ENCODE data around the gene BDP1.
"Not testable (repeated sequence)": the region's sequence is repeated elsewhere in the genome, so short reads cannot be mapped to it uniquely, and the experiment has no call there.

The BDP1 gene

DNA sequence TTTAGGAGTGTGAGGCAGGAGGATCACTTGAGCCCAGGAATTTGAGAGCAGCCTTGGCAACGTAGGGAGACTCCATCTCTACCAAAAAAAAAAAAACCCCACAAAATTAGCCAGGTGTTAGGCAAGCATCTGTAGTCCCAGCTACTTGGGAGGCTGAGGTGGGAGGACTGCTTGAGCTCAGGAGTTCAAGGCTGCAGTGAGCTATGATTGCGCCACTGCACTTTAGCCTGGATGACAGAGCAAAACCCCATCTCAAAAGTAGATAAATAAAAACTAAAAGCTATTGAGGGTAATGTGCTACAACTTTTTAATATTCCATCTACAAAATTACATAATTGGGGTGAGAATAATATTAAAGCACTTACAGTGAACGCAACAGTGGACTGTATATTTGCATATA is 5.9 kb downstream of the BDP1 start:
- no peak for DNase-seq

DNA sequence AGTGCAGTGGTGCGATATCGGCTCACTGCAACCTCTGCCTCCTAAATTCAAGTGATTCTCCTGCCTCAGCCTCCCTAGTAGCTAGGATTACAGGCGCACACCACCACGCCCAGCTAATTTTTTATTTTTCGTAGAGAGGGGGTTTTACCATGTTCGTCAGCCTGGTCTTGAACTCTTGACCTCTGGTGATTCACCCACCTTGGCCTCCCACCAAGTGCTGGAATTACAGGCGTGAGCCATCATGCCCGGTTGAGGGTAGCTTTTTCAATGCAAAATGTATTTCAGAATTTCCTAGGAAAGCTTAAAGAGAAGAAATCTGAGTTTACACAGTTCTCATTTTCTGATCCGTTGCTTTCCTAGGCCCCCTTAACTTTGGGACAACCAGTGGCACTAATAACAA is 15.7 kb downstream of the BDP1 start:
- peak; percentile 4 for DNase-seq

DNA sequence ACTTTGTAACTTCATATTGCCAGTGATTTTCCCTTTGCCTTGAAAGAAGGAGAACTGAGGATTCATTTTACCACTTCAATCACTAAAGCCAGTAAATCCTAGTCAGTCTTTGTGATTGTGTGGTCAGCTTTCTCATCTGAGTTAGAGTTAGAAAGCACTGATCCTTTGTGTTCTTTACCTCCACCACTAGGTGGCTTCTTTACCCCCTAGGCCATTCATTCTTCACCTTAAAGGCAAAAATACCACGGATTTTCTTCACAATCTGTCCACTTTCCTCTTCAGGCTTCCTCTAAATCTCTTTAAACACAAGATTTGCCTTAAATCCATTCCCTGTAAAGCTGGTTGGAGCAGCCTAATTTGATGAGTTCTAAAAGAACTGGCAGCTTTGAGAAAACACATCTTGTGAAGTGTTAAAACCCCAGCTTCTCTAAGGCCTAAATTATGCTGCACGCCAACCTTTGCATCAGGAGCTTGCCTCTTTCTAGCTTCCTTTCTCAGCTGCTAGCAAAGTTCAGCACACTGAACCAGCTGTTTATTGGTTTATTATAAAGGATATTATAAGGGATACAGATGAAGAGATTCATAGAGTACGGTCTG is 20.4 kb downstream of the BDP1 start:
- no peak for DNase-seq

DNA sequence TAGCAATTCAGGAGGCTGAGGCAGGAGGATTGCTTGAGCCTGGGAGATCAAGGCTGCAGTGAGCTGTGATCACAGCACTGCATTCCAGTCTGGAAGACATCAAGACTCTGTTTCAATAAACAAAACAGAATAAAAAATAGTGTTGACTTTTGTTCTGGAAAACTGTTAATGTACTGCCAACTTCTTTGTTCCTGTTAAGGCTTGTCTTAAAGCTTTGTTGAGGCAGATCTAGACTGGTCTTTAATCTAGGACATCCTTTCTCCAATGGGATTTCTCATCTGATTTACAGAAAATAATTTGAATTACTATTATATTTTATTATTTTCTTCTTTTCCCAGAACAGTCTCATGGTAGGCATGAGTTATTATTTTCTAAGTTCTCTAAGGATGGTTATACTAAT is 26.0 kb downstream of the BDP1 start:
- no peak for DNase-seq

DNA sequence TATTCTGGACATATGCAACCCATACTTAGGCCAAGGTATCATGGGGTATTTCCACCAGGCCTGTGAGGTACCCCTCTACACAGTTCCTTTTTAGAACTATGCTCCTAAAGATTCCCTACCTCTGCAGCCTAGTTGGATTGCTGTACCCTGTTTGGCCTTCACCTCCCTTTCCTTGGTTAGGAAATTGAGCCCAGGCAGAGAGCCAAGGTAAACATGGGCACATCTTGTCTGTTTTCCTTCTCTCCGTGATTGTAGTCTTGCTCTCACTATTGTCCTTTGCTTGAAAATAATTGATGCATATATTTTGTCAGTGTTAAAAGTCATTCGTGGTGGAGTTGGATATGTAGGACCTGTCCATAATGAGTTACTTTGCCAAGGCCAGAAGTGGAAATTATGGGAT is 26.7 kb downstream of the BDP1 start:
- no peak for DNase-seq

DNA sequence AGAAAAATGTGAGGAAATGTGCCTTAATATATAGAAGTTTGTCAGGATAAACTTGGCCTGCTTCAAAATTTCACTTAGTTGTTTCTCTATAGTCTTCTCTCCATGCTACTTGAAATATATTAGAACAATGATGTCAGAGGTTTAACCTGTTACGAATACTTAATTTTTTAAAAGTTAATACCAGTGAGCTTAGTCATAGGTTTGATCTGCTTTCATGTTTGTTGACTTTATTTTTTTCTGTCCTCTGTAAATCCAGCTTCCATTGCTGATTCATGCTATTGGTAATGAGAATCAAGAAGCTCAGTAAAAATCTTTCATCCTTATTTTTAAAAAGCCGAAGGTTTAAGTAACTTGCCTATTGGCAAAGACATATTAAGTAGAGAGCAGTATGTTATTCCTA is 27.9 kb downstream of the BDP1 start:
- no peak for DNase-seq

DNA sequence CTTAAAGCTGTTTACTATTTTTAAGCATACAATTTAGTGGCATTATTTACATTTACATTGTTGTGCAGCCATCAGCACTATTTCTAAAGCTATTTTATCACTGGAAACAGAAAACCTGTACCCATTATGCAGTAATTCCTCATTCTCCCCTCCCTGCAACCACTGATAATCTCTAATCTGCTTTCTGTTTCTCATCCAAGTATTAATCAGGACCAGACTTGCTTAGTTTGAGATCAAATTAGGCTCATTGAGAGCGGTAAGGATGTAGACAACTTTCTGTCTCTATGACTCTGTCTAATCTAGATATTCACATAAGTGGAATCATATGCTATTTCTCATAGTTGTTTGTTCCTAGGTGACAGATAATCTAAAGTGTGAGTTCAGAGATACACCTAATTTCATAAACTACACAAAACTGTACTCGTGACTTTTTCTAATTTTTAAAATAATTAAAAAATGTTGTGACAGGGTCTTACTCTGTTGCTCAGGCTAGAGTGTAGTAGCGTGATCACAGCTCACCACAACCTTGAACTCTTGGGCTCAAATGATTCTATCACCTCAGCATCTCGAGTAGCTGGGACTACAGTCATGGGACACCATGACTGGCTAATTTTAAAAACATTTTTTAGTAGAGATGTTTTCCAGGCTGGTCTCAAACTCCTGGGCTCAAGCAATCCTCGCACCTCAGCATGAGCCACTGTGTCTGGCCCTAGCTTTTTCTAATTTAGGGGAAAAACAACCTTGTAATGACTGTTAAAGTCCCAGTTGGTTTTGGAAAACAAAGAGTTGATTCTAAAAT is 37.6 kb downstream of the BDP1 start:
- no peak for DNase-seq

DNA sequence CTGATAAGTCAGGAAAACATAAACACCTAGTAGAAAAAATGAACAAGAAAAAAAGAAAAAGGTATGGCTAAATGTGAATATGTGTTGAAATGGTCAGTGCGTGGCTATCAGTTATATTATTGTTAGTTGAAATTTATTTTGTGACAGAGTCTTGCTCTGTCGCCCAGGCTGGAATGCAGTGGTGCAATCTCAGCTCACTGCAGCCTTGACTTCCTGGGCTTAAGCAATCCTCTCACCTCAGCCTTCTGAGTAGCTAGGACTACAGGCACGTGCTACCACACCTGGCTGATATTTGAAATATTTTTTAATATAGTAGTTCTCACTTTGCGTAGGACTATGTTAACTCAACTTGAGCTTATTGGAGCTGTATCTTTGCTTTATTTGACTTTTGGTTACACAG is 38.8 kb downstream of the BDP1 start:
- not testable (repeated sequence) for DNase-seq

DNA sequence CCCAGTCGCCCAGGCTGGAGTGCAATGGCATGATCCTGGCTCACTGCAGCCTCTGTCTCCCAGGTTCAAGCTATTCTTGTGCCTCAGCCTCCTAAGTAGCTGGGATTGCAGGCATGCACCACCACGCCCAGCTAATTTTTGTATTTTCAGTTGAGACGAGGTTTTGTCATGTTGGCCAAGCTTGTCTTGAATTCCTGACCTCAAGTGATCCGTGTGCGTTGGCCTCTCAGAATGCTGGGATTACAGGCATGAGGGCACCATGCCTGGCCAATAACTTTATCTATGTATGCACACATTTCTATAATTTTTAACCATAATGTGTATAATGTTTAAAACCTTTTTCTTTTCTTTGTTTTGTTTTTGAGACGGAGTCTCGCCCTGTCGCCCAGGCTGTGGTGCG is 43.3 kb downstream of the BDP1 start:
- DNase-seq: not testable (repeated sequence)

DNA sequence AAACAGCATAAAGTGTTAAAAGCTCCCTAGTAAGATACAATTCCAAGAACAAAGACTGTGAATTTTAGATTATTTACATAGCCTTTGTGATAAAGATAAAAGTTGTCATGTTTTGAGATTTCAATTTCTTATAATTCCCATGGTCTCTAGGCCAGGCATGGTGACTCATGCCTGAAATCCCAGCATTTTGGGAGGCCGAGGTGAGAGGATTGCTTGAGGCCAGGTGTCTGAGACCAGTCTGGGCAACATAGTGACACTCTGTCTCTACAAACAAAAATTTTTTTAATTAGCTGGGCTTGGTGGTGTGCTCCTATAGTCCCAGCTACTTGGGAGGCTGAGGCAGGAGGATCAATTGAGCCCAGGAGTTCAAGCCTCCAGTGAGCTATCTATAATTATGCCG is 48.1 kb downstream of the BDP1 start:
- DNase-seq: no peak

DNA sequence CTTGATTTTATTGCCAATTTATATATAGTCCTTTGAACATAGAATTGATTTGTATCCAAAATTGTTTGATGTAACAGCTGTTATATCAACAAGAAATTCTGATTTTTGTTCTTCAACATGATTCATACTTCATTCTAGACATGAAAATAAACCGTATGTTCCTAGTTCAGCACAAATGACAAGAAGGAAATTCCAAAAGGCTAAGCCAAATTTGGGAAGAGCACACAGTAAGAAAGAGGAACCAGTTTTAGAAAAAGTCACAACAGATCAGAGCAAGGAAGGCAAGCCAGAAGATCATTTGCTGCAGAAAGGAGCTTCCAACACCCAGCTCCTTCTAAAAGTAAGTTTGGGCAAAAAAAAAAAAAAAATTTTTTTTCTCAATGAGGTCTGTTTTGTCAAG is 66.7 kb downstream of the BDP1 start:
- DNase-seq: no peak

DNA sequence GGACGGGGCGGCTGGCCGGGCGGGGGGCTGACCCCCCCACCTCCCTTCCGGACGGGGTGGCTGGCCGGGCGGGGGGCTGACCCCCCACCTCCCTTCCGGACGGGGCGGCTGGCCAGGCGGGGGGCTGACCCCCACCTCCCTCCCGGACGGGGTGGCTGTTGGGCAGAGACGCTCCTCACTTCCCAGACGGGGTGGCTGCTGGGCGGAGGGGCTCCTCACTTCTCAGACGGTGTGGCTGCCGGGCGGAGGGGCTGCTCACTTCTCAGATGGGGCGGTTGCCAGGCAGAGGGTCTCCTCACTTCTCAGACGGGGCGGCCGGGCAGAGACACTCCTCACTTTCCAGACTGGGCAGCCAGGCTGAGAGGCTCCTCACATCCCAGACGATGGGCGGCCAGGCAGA is 70.2 kb downstream of the BDP1 start:
- not testable (repeated sequence) for DNase-seq

DNA sequence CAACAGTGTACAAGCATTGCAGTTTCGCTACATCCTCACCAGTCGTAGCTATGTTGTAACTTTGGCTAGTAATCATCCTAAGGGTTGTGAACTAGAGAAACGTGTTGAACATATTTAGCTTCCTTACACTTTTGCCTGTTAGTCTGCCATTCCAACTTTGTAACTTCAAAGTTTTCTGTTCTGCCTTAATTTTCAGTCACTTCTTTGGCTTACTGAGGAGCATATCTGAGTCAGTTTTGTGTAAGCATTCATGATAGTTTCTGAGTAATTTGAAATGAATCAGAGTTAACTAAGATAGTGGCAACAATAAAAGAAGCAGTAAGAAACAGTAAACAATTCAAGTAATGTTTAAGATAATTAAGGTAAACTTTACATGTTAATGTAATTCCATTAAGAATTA is 72.8 kb downstream of the BDP1 start:
- no peak for DNase-seq

DNA sequence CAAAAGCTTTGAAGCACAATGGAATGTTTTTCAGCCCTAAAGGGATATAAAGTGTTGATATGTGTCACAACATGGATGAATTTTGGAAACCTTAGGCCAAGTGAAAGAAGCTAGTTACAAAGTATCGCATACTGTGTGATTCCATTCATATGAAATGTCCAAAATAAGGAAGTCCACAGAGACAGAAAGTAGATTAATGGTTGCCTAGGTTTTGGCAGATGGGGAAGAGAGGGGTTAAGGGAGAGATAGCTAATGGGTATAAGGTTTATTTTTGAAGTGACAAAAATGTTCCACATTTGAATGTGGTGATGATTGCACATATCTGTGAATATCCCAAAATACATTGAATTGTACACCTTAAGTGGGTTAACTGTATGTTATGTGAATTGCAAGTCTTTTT is 74.2 kb downstream of the BDP1 start:
- no peak for DNase-seq

DNA sequence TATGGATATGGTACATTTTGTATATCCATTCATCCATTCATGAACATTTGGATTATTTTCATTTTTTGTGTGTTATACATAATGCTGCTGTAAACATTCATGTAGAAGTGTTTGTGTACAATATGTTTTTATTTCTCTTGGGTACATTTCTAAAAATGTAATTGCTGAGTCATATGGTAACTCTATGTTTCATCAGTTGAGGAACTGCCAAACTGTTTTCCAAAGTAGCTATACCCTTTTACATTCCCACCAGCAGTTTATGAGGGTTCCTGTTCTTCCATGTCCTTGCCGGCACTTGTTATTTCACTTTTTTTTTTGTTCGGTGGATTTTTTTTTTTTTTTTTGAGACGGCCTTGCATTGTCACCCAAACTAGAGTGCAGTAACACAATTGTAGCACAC is 77.7 kb downstream of the BDP1 start:
- DNase-seq: no peak

DNA sequence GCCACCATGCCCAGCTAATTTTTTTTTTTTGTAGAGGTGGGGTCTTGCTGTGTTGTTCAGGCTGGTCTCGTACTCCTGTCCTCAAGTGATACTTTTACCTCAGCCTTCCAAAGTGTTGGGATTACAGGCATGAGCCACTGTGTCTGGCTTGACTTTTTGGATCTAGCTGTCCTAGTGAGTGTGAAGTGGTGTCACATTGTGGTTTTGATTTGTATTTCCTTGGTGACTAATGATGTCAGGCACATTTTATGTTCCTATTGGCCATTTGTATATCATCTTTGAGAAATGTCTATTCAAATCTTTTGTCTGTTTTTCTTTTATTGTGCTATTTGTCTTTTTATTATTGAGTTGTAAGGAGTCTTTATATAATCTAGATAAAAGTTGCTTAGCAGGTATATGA is 78.2 kb downstream of the BDP1 start:
- DNase-seq: no peak

DNA sequence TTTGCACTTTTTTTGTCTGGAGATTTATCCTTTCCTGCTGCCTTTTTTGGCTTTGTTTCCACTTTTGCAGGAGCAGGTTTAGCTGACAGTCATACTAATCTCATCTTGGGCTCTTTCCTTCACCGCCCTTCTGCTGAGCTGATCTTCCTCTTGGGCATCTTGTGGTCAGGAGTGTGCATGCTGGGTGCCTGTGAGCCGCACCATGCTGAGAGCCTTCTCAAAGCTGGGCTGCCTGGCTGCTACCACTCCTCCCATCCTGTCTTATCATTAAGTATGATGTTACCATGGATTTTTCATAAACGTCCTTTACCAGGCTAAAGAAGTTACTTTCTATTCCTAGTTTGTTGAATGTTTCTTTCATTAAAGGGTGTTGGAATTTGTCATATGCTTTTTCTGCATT is 82.2 kb downstream of the BDP1 start:
- no peak for DNase-seq

DNA sequence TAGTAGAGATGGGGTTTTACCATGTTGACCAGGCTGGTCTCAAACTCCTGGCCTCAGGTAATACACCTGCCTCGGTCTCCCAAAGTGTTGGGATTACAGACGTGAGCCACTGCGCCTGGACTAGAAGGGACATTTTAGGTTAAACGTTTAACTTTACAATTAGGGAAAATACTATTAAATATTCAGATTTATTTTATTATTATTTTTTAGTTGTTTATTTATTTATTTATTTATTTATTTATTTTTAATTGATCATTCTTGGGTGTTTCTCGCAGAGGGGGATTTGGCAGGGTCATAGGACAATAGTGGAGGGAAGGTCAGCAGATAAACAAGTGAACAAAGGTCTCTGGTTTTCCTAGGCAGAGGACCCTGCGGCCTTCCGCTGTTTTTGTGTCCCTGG is 95.4 kb downstream of the BDP1 start:
- DNase-seq: not testable (repeated sequence)

DNA sequence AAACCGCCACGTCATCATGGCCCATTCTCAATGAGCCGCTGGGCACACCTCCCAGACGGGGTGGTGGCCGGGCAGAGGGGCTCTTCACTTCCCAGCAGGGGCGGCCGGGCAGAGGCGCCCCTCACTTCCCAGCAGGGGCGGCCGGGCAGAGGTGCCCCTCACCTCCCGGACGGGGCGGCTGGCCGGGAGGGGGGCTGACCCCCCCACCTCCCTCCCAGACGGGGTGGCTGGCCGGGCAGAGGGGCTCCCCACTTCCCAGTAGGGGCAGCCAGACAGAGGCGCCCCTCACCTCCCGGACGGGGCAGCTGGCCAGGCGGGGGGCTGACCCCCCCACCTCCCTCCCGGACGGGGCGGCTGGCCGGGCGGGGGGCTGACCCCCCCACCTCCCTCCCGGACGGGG is 96.1 kb downstream of the BDP1 start:
- not testable (repeated sequence) for DNase-seq

DNA sequence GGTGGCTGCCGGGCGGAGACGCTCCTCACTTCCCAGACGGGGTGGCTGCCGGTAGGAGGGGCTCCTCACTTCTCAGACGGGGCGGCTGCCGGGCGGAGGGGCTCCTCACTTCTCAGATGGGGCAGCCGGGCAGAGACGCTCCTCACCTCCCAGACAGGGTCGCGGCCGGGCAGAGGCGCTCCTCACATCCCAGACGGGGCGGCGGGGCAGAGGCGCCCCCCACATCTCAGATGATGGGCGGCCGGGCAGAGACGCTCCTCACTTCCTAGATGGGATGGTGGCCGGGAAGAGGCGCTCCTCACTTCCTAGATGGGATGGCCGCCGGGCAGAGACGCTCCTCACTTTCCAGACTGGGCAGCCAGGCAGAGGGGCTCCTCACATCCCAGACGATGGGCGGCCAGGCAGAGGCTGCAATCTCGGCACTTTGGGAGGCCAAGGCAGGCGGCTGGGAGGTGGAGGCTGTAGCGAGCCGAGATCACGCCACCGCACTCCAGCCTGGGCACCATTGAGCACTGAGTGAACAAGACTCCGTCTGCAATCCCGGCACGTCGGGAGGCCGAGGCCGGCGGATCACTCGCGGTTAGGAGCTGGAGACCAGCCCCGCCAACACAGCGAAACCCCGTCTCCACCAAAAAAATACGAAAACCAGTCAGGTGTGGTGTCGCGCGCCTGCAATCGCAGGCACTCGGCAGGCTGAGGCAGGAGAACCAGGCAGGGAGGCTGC is 96.7 kb downstream of the BDP1 start:
- DNase-seq: not testable (repeated sequence)

DNA sequence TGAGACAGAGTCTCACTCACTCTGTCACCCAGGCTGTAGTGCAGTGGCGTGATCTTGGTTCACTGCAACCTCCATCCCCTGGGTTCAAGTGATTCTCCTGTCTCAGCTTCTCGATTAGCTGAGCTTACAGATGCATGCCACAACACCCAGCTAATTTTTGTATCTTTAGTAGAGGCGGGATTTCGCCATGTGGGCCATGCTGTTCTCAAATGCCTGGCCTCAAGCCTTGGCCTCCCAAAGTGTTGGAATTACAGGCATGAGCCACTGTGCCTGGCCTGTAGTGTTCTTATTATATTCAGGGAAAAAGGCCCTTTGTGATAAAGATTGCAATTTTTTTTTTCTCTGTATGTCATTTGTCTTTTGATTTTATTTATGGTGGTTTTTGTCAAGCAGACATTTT is 107.7 kb downstream of the BDP1 start:
- no peak for DNase-seq

DNA sequence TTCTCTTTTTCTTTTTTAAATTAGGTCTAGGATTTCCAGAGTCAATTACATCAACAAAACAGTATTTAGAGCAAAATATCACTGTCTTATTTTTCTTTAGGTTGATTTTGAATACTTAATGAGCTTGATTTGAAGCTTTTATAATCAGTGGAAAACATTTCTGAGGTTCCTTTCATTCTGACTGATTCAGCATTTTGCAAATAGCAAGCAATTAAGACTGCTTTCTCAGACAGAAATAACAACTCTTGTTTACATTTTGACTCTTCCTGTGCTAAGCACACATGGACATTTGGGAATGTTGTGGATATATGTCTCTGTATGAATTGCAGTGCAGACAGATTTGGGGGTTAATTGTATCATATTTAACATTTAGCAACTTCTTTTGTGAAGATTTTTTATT is 109.4 kb downstream of the BDP1 start:
- DNase-seq: no peak

DNA sequence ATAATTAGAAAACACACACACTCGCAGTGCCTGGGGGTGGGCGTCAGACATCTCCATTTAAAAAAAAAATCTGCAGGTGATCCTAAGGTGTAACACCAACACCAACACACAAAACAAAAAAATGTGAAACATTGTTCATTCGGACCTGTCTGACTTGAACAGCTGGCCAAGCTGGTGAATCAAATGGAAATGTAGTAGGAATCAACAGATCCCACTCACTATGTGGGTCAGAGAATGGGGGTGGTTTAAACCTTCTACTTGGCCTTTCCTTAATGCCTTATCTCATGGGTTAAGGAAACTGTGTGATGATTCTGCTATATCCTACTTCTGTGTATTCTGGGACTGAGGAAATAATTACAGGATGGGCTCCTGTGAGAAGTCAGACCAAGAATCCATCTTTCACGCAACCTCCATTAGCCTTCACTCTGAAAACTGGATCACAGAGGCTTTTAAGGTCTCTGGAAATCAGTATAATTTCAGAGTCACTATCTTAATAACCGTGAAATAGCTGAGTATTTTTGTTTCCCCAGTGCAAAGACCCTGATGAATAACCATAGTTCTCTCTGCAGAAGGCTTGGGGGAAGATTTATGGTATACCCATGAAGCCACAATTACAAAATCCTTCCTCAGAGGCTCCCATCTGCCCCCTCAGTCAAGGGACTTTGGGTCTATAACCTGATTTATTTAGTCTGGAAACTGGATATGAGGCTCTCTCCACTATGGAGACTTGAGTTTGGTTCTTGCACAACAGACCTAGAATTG is 114.5 kb downstream of the BDP1 start:
- DNase-seq: no peak

Measured in T1000 (cell line).